Left ventricle myocardium superior (tissue), 1 donor: ENCODE results near the gene ODF2. TPM values are rescaled to one million over a fixed set of nuclear protein-coding genes. Genes with fewer than 3 reads are reported as not detected.
A peak's percentile ranks its signal among the peaks of the same experiment; 100 is the strongest.
"Not testable (repeated sequence)": the region's sequence is repeated elsewhere in the genome, so short reads cannot be mapped to it uniquely, and the experiment has no call there.

Experiments used
- ATAC-seq: fragments of 200-7000 bp; cut with Tn5 transposase; one replicate; pipeline ENCODE4 v1.9.1; 2020; ENCODE audit warnings: mild to moderate bottlenecking, moderate library complexity
- DNase-seq: peaks from one replicate; pipeline ENCODE4 v3.0.0-alpha.2; 2020
- intact Hi-C: fragments of 100-400 bp; cut with micrococcal nuclease; formaldehyde crosslinking; loops from one replicate; pipeline ENCODE4 v1.11.0; 2022
- total RNA-seq: library from RNA; stranded (reverse); fragmentation: NEBNext Ultra II Directional; extraction: Animal tissue kit (Norgen Biotek cat#: 25700); gene quantifications from one replicate; pipeline ENCODE4 v1.2.1, GENCODE V29; 2021
- donor health status: DM: no; HTN: yes; CAD: no; lungs with severe emphysema.

ODF2 gene
- total RNA-seq, 1 donor from 2014 or later = 15.3 TPM

DNA sequence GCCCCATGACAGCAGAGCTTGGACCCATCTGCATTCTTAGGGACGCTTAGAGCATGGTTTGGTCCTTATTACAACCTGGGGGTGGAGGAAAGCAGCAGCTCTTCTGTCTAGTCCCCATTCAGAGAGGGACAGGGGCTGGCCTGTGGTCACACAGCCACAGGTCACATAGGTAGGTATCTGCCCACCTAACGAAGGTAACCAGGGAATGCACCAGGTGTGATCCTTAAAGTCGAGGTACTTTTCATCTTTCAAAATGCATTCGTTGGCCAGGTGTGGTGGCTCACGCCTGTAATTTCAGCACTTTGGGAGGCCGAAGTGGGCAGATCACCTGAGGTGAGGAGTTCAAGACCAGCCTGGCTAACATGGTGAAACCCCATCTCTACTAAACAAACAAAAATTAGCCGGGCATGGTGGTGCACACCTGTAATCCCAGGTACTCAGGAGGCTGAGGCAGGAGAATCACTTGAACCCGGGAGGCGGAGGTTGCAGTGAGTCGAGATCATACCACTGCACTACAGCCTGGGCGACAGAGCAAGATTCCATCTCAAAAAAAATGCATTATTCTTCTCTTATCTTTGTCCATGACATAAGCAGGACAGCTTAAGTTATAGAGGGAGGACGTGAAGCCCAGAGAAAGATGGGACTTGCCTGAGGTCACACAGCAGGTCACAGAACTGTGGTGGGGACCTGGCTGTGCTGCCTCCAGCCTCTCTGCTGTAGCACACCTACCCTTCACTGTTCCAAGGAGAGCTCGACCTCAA is 33.6 kb upstream of the ODF2 start:
- ATAC-seq, intact Hi-C loops, DNase-seq: not testable (repeated sequence)

DNA sequence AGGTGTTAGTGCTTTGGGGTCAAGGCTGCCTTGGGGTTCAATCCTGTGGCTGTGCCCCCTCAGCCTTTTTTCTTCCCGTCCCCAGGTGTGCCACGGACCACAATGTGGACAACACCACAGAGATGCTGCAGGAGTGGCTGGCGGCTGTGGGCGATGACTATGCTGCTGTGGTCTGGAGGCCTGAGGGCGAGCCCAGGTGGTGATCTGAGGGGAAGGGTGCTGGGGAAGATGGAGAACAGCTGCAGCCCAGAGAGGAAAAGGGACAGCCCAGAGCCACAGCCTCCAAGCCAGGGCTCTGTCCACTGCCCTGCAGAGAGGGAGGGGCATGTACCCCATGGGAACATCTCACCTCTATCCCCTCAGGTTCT is 33.0 kb upstream of the ODF2 start:
- intact Hi-C loops = no loop called here
- no peak for DNase-seq
- no peak for ATAC-seq

DNA sequence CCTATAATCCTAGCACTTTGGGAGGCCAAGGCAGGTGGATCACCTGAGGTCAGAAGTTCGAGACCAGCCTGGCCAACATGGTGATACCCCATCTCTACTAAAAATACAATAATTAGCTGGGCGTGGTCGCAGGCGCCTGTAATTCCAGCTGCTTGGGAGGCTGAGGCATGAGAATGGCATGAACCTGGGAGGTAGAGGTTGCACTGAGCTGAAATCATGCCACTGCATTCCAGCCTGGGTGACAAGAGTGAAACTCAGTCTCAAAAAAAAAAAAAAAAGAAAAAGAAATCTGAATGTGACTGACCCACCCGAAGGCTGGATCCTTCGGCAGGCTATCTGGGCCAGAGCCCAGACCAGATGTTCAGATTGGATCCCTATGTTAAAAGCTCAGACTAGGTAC is 32.5 kb upstream of the ODF2 start:
- ATAC-seq, DNase-seq, intact Hi-C loops: not testable (repeated sequence)

DNA sequence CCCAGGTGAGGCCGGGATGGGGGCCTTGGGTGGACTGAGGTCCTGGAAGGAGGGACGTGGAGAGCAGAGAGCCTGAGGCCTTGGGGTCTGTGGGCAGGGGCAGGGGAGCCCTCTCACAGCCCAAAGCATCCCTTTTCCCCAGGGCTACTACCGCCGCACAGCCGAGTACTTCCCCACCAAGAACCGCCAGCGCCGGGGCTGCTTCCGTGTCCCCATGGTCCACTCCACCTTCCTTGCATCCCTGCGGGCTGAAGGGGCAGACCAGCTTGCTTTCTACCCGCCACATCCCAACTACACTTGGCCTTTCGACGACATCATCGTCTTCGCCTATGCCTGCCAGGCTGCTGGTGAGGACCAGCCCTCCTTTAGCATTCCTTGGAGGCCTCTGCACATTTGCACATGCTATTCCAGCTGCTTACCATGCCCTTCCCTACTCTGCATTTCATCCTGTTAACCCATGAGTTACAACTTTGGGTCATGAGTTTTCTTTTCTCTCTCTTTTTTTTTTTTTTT is 31.5 kb upstream of the ODF2 start:
- intact Hi-C loops = no loop called here
- ATAC-seq (no peak), DNase-seq (no peak)

DNA sequence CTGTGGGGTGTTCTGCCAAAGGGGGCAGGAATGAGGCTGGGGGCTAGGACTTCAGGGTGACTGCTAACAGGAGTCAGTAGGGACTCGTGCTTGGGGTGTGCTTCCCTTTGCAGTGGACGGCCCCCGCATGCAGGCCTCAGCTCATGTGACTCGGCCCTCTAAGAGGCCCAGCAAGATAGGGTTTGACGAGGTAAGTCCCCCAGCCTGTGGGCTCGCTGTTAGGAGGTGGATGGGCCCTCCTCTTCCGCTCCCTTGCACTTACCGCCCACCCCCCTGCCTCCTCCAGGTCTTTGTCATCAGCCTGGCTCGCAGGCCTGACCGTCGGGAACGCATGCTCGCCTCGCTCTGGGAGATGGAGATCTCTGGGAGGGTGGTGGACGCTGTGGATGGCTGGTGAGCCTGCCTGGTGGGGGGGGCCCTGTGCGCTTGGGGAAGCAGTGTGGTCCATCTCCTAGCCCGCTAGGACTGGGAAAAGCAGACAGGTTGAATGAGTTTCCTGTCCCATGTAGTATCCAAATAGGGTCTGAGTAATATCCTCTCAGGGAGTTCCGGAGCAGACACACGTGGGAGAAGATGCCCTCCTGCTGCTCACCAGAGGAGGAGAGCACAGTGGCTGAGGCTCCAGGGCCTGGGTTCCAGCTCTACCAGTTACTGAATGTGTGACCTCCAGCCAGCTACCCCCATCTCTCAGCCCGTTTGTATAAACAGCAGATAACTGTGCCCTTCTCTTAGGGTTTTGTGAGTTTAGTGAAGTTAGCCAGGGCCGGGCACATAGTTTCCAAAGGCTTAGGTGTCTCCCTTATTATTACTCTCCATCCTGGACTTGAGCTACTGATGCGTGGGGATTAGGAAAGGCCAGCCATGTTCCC is 26.9 kb upstream of the ODF2 start:
- DNase-seq (no peak), ATAC-seq (no peak)
- intact Hi-C loops = no loop called here

DNA sequence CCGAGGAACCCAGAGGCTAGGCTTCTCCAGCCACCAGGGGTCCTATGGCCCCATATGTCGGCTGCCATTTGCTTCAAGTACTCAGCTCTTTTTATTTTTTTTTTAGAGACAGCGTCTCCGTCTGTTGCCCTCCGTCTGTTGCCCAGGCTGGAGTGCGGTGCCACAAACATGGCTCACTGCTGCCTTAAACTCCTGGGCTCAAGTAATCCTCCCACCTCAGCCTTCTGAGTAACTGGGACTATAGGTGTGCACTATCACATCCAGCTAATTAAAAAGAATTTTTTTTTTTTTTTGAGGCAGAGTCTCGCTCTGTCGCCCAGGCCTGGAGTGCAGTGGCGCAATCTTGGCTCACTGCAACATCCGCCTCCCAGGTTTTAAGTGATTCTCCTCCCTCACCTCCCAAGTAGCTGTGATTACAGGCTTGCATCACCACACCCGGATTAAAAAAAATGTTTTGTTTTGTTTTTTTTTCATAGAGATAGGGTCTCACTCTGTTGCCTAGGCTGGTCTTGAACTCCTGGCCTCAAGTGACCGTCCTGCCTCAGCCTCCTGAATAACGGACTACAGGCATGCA is 26.2 kb upstream of the ODF2 start:
- intact Hi-C loops = no loop called here
- ATAC-seq (no peak), DNase-seq (no peak)

DNA sequence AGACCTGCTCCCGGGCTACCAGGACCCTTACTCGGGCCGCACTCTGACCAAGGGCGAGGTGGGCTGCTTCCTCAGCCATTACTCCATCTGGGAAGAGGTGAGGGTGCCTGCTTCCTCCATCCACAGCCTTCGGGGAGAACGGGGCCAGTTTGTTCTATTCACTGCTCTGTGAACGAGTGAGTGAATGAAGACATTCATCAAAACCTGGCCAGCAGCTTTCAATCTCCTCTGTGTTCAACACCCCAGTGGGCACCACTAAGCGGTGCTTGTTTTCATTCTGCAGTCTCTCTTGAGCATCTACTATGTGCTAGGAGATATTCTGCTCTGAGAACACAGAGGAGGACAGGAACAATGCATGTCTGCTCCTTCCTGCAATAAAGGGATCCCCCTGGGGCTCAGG is 24.6 kb upstream of the ODF2 start:
- intact Hi-C loops = no loop called here
- no peak for ATAC-seq
- no peak for DNase-seq

DNA sequence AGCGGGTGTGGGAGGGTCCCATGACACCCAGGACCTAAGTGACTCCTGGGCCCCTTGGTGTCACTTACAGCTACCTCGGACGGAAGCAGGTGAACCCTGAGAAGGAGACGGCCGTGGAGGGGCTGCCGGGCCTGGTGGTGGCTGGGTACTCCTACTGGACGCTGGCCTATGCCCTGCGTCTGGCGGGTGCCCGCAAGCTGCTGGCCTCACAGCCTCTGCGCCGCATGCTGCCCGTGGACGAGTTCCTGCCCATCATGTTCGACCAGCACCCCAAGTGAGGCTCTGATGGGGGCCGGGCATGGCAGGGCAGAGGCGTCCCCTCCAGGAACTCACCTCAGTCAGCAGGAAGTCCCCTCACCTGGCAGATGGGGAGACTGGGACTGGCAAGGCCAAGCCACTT is 21.5 kb upstream of the ODF2 start:
- intact Hi-C loops = no loop called here
- DNase-seq (no peak), ATAC-seq (no peak)

DNA sequence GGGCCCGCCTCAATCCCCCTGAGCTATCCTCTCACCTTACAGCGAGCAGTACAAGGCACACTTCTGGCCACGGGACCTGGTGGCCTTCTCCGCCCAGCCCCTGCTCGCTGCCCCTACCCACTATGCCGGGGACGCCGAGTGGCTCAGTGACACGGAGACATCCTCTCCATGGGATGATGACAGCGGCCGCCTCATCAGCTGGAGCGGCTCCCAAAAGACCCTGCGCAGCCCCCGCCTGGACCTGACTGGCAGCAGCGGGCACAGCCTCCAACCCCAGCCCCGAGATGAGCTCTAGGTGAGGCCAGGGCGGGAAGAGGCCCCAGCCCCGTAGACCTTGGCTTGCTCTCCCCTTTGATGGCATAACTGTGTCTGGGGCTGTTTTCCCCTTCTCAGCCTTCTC is 20.2 kb upstream of the ODF2 start:
- intact Hi-C loops = no loop called here

DNA sequence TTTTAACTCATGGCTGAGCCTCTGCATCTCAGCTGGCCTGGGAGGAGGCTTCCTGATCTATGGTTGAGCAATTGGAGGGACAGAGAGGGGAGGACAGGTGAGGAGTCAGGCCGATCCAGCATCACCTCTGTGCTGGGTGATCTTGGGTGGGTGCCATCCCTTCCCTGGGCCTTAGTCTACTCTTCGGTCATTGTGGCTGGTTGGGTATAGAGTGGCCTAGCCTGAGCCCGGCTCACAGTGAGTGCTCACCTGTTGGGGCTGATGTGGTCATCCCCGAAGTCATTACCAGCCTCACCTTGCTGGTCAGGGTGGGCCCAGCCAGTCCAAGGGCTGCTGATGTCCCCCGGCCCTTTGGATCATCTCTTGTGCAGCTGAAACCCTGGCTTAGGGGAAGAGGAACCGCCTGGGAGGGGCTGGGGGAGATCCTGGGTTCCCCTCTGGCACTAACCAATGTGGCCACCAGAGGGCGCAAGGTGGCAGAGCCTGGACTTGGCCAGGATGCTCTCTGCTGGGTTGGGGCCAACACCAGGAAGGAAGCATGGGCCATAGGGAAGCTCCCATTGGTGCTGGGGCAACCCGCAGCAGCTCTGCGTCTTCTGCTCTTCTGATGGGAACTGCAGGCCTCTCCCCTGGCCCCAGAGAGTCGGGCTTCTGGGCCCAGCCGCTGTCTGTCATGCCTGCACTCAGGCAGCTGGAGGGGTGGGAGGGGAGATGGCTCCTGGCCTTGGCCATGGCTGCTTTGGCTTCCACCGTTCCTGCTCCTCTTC is 17.3 kb upstream of the ODF2 start:
- intact Hi-C loops = no loop called here
- DNase-seq = peak; percentile 93
- ATAC-seq = peak; percentile 94

More for the DNA sequence above, 20.2 kb upstream of the ODF2 start:
- ATAC-seq (no peak), DNase-seq (no peak)

DNA sequence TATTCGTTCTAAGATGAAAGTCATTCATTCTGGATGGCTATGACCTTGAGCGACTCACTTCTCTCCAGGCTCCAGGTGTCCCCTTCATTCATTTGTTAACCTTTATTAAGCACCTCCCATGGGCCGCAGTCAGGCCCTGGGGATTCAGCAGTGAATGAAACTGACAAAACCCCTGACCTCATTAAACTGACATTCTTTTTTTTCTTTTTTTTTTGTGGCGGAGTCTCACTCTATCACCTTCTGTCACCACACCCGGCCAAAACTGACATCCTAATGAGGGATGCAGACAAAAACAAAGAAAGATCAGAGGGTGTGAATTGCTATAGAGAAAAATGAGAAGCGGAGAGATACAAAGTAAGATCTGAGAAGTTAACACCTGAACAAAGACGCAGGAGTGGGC is 16.5 kb upstream of the ODF2 start:
- no peak for DNase-seq
- no peak for ATAC-seq
- intact Hi-C loops = no loop called here

DNA sequence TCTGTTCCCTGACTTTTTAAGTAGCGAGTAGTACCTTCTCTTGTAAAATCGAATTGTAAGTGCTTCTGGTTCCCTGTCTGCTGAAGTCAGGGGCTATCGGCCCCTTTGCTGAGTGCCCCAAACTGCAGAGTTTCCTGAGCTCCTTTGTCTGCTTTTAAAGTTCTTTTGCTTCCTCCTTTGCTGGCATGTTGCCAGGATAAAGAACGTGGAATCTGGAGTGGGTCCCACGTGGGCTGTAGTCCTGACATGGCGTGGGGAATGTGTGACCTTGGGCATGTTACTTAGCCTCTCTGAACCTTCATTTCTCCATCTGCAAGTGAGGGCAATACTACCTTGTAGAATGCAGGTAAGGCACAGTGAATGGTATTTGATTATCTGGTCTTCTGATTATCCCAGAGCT is 13.7 kb upstream of the ODF2 start:
- ATAC-seq (no peak), DNase-seq (no peak)
- intact Hi-C loops = no loop called here

DNA sequence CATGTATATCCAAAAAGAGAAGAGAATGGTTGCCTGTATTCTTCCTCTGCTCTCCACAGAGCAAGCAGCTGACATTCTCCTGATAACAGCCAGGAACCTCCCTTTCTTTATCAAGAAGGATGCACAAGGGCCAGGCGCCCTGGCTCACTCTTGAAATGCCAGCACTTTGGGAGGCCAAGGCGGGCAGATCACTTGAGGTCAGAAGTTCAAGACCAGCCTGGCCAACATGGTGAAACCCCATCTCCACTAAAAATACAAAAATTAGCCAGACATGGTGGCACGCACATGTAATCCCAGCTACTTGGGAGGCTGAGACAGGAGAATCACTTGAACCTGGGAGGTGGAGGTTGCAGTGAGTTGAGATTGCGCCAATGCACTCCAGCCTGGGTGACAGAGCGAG is 9.3 kb upstream of the ODF2 start:
- intact Hi-C loops = not testable (repeated sequence)

DNA sequence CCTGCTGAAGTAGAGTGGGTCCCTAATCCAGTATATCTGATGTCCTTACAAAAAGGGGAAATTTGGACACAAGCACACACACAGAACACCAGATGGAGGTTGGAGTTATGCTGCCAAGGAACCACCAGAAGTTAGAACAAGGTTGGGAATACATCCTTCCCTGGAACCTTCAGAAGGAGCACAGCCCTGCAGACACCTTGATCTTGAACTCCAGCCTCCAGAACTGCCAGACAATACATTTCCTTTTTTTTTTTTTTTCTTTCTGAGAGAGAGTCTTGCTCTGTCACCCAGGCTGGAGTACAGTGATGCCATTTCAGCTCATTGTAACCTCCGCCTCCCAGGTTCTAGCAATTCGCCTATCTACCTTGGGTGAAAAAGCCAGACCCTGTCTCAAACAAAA is 7.1 kb upstream of the ODF2 start:
- intact Hi-C loops = no loop called here
- DNase-seq = no peak

More for the DNA sequence above, 9.3 kb upstream of the ODF2 start:
- DNase-seq, ATAC-seq: not testable (repeated sequence)

DNA sequence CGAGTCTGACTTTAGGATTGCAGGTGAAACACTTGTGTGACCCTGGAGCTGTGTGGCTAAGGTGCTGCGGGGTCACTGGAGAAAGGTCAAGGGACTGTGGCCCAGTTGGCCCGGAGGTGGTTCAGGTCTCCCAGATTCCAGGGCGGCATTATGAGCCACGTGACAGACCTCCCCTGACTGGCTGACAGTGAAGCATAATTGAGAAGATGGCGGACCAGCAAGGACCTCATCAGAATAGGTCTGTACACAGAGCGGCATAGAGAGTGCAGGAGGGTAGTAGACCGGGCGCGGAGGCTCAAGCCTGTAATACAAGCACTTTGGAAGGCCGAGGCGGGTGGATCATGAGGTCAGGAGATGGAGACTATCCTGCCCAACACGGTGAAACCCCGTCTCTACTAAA is 815 bp upstream of the ODF2 start:
- ATAC-seq (no peak), DNase-seq (no peak)
- intact Hi-C loops = no loop called here

More for the DNA sequence above, 7.1 kb upstream of the ODF2 start:
- ATAC-seq = no peak

DNA sequence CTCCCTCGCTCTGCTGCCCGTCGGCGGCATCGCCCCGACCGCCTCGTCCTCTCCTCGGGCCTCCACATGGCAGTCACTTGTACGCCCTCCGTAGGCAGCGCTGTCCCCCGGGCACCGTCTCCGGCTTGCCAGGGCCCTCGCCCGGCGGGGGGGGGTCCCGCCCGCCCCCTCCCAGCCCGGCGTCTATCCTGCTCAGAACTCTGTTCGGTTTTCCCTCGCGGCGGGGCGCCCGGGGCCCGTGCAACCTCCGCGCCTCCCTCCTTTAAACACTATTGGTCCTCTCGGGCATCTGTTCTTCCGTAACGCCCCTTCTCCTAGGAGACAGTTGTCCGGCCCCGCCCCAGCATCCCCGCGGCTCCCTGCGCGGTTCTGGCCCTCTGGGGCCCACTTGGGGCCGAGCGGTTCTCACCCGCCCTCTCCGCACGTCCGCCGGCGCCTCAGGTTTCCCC is 831 bp downstream of the ODF2 start:
- intact Hi-C loops = no loop called here
- ATAC-seq (peak; percentile 78), DNase-seq (peak; percentile 77)

DNA sequence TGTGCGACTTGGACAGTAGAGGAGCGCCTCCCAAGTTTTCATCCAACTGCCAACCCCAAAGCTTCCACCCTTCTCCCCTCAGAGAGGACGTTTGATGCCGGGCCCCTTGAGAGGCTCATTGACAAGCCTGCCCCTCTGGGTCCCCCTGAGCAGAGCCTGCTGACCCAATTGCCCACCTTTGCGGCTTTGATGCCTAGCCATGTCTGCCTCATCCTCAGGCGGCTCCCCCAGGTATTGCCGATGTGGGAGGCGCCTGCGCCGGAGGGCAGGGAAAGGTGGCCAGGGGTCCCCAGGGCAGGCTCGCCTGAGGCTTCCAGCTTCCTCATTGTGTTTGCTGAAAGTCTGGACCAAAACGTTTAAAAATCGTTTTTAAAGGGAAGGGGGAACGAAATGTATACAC is 1.4 kb downstream of the ODF2 start:
- intact Hi-C loops = no loop called here
- ATAC-seq = no peak
- no peak for DNase-seq

DNA sequence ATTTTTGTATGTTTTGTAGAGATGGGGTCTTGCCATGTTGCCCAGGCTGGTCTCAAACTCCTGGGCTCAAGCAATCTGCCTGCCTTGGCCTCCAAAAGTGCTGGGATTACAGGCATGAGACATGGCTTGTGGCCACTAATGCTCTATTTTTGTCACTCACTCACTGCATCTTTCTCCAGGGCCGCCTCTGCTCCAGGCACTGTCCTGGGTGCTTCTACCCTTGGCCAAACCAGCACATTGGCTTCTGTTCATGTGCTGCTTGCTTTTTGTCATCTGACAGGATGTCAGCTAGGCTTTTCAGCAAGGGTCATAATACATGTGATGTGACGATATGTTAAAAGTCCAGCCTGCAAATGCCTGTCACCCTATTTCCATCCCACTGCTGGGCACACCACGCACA is 3.2 kb downstream of the ODF2 start:
- ATAC-seq = peak; percentile 59
- DNase-seq = peak; percentile 50
- intact Hi-C loops = no loop called here

DNA sequence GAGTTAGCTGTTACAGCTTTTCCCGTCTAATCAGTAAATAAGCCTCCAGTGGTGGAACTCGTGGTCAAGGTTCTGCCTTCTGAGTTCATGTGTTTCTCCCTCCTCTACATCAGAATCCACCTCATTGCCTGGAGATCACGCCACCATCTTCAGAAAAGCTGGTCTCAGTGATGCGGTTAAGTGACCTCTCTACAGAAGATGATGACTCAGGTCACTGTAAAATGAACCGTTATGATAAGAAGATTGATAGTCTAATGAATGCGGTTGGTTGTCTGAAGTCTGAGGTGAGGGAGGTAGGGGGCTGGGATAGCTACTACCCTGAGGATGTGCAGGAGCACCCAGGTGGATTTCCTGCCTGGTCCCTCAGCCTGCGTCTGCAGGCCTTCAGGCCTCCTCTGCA is 13.3 kb downstream of the ODF2 start:
- ATAC-seq (no peak), DNase-seq (no peak)
- intact Hi-C loops = no loop called here
